Mesenchymal stem cell (in vitro differentiated cells and primary cell): ENCODE data around the gene EVL.
"Not testable (repeated sequence)": the region's sequence is repeated elsewhere in the genome, so short reads cannot be mapped to it uniquely, and the experiment has no call there.

Experiments used
- DNase-seq: peaks from one replicate; pipeline ENCODE4 v3.0.0-alpha.2; 2013
- H2AFZ ChIP-seq: one replicate; pipeline ENCODE4 v1.6.1; 2013; ENCODE audit warnings: low read depth, mild to moderate bottlenecking, control low read depth, inconsistent platforms, low read length, moderate library complexity
- H2AK5ac ChIP-seq: 2 replicates; pipeline ENCODE4 v1.6.1; 2013; ENCODE audit warnings: low read length, moderate library complexity, mild to moderate bottlenecking, inconsistent platforms; ENCODE audit not compliant: severe bottlenecking
- H2BK120ac ChIP-seq: one replicate; pipeline ENCODE4 v1.6.1; 2013; ENCODE audit warnings: low read depth, mild to moderate bottlenecking, inconsistent platforms, low read length, moderate library complexity
- H2BK12ac ChIP-seq, 2 experiments: one replicate each; pipeline ENCODE4 v1.6.1; 2013; ENCODE audit warnings: inconsistent platforms in 2 of 2, low read length in 2 of 2, mild to moderate bottlenecking in 2 of 2, moderate library complexity in 2 of 2, control low read depth in 1 of 2
- H2BK15ac ChIP-seq: one replicate; pipeline ENCODE4 v1.6.1; 2013; ENCODE audit warnings: mild to moderate bottlenecking, low read depth, inconsistent platforms; ENCODE audit not compliant: poor library complexity, severe bottlenecking
- H2BK5ac ChIP-seq: 2 replicates; pipeline ENCODE4 v1.6.1; 2013; ENCODE audit warnings: low read depth, mild to moderate bottlenecking, low read length, control low read depth, inconsistent platforms; ENCODE audit not compliant: poor library complexity, severe bottlenecking
- H3K14ac ChIP-seq, 2 experiments: one replicate each; pipeline ENCODE4 v1.6.1; 2013; ENCODE audit warnings: inconsistent platforms in 2 of 2, low read length in 2 of 2, control low read depth in 1 of 2, mild to moderate bottlenecking in 1 of 2, moderate library complexity in 1 of 2
- H3K18ac ChIP-seq, 2 experiments: one replicate each; pipeline ENCODE4 v1.6.1; 2013; ENCODE audit warnings: inconsistent platforms in 2 of 2, low read length in 2 of 2, control low read depth in 1 of 2, low read depth in 1 of 2, mild to moderate bottlenecking in 1 of 2
- H3K23ac ChIP-seq, 2 experiments: one replicate each; pipeline ENCODE4 v1.6.1; 2013; ENCODE audit warnings: inconsistent platforms in 2 of 2, low read length in 2 of 2, mild to moderate bottlenecking in 2 of 2, moderate library complexity in 2 of 2, control low read depth in 1 of 2
- H3K27ac ChIP-seq: 2 replicates; pipeline ENCODE4 v1.5.1; 2013; ENCODE audit warnings: mild to moderate bottlenecking, moderate library complexity, low read length, control low read depth, inconsistent platforms; ENCODE audit not compliant: poor library complexity, severe bottlenecking
- H3K27me3 ChIP-seq, 2 experiments: 2 replicates each; pipeline versions ENCODE4 v1.6.1 to v1.7.0; 2013; ENCODE audit warnings: low read length in 2 of 2, mild to moderate bottlenecking in 2 of 2, moderate library complexity in 2 of 2, control low read depth in 1 of 2, inconsistent platforms in 1 of 2; ENCODE audit not compliant: control insufficient read depth in 1 of 2, insufficient read depth in 1 of 2
- H3K36me3 ChIP-seq, 2 experiments: 2 replicates each; pipeline versions ENCODE4 v1.6.1 to v1.7.0; 2013; ENCODE audit warnings: low read length in 2 of 2, control low read depth in 1 of 2, inconsistent platforms in 1 of 2, low read depth in 1 of 2, mild to moderate bottlenecking in 1 of 2; ENCODE audit not compliant: insufficient read depth in 2 of 2, control insufficient read depth in 1 of 2
- H3K4ac ChIP-seq, 2 experiments: one replicate each; pipeline ENCODE4 v1.6.1; 2013; ENCODE audit warnings: inconsistent platforms in 2 of 2, low read length in 2 of 2, mild to moderate bottlenecking in 2 of 2, moderate library complexity in 2 of 2, control low read depth in 1 of 2, low read depth in 1 of 2
- H3K4me1 ChIP-seq: 2 replicates; pipeline ENCODE4 v1.6.1; 2013; ENCODE audit warnings: low read depth, low read length, control low read depth; ENCODE audit not compliant: control insufficient read depth, insufficient read depth
- H3K4me2 ChIP-seq: 2 replicates; pipeline ENCODE4 v1.6.1; 2013; ENCODE audit warnings: low read length, mild to moderate bottlenecking, inconsistent platforms; ENCODE audit not compliant: poor library complexity, severe bottlenecking
- H3K4me3 ChIP-seq, 2 experiments: 2 replicates each; pipeline versions ENCODE4 v1.5.1 to v1.7.0; 2013; ENCODE audit warnings: low read length in 2 of 2, mild to moderate bottlenecking in 2 of 2, control low read depth in 1 of 2, low read depth in 1 of 2; ENCODE audit not compliant: insufficient read depth in 1 of 2
- H3K79me1 ChIP-seq: replicated peaks from 2 replicates; pipeline ENCODE4 v1.6.1; 2013; ENCODE audit warnings: mild to moderate bottlenecking, control low read depth, low read length, inconsistent platforms; ENCODE audit not compliant: poor library complexity, severe bottlenecking
- H3K9ac ChIP-seq: 2 replicates; pipeline ENCODE4 v1.7.0; 2013; ENCODE audit warnings: mild to moderate bottlenecking, low read length, moderate library complexity
- H3K9me3 ChIP-seq: 2 replicates; pipeline ENCODE4 v1.7.0; 2013; ENCODE audit warnings: mild to moderate bottlenecking, low read length; ENCODE audit not compliant: control insufficient read depth
- H4K8ac ChIP-seq: one replicate; pipeline ENCODE4 v1.6.1; 2013; ENCODE audit warnings: inconsistent platforms, mild to moderate bottlenecking, low read length, moderate library complexity
- H4K91ac ChIP-seq: one replicate; pipeline ENCODE4 v1.6.1; 2013; ENCODE audit warnings: mild to moderate bottlenecking, low read length, inconsistent platforms
- WGBS: methylation state at CpG from one replicate; pipeline ENCODE4 v1.1.7; 2013; ENCODE audit warnings: mixed read lengths; 5-methylcytosine and 5-hydroxymethylcytosine counted together

The EVL gene

DNA sequence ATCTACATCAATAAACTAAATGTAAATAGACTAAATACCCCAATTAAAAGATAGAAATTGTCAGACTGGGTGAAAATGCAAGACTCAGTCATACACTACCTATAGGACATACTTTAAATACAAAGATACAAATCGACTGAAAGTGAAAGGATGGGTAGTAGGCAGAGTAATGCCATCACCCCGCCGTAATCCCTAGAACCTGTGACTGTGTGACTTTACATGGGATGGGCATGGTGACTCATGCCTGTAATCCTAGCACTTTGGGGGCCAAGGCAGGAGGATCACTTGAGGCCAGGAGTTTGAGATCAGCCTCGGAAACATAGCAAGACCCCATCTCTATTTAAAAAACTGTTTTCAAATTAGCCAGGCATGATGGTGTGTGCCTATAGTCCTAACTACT is 2.6 kb upstream of the EVL start:
- no peak overlapping the region for H4K91ac ChIP-seq
- H2BK120ac ChIP-seq: no peak overlapping the region
- no peak overlapping the region for H3K18ac ChIP-seq
- no peak overlapping the region for H3K9ac ChIP-seq
- no peak overlapping the region for H3K14ac ChIP-seq
- no peak overlapping the region for H2AK5ac ChIP-seq
- no peak overlapping the region for H3K4me3 ChIP-seq
- H2BK15ac ChIP-seq: no peak overlapping the region
- no peak overlapping the region for H2BK12ac ChIP-seq
- H3K9me3 ChIP-seq: no peaks in the 10 kb centered on the region
- H3K27me3 ChIP-seq: no peaks in the 10 kb centered on the region
- DNase-seq: no peak
- H3K4me2 ChIP-seq: no peak overlapping the region
- H4K8ac ChIP-seq: no peak overlapping the region
- no peaks in the 10 kb centered on the region for H3K36me3 ChIP-seq
- H2AFZ ChIP-seq: no peak overlapping the region
- no peak overlapping the region for H3K27ac ChIP-seq
- H3K23ac ChIP-seq: no peak overlapping the region
- H3K4me1 ChIP-seq: peaks cover 2% of the 10 kb centered on the region
- peaks cover 31% of the 10 kb centered on the region for H3K79me1 ChIP-seq
- no peak overlapping the region for H3K4ac ChIP-seq
- H2BK5ac ChIP-seq: no peak overlapping the region
- 91% methylated on average over 4 of the region's 4 CpGs for WGBS

DNA sequence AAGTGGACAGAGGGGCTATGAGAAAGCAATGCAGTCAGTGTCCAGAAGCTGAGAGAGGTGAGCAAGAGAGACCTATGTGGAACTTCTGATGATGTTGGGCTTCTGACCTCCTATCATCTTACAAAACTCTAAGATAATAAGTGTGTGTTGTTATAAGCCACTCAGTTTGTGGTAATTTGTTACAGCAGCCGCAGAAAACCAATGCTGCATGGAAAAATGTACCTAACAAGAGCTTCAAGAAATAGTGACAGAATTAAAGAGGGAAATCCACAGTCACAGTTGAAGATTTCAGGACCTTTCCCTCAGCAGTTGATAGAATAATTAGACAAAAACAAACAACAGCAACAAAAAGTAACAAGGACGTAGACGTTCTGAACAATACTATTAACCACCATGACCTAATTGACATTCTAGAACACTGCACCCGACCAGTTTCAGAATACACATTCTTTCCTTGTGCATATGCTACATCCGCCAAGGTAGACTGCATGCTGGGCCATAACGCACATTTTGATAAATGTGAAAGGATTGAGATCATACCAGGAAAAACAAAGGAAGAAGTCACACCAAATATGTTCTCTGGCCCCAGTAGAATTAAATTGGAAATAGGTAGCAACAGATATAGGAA is 1.8 kb upstream of the EVL start:
- Histone ChIP-seq H3K4ac (no peak overlapping the region), H2AFZ (no peak overlapping the region), H3K4me3 (no peak overlapping the region), H3K27ac (no peak overlapping the region), H2AK5ac (no peak overlapping the region), H2BK12ac (no peak overlapping the region), H4K8ac (no peak overlapping the region), H2BK15ac (no peak overlapping the region), H3K23ac (no peak overlapping the region), H3K36me3 (no peaks in the 10 kb centered on the region), H3K4me2 (no peak overlapping the region), H2BK5ac (no peak overlapping the region), H4K91ac (no peak overlapping the region), H3K14ac (no peak overlapping the region), H3K9me3 (no peaks in the 10 kb centered on the region), H3K79me1 (peaks cover 39% of the 10 kb centered on the region), H3K27me3 (no peaks in the 10 kb centered on the region), H3K18ac (no peak overlapping the region), H3K9ac (no peak overlapping the region), H2BK120ac (no peak overlapping the region), H3K4me1 (peaks cover 3% of the 10 kb centered on the region)
- 91% methylated on average over 3 of the region's 6 CpGs for WGBS
- DNase-seq: no peak

DNA sequence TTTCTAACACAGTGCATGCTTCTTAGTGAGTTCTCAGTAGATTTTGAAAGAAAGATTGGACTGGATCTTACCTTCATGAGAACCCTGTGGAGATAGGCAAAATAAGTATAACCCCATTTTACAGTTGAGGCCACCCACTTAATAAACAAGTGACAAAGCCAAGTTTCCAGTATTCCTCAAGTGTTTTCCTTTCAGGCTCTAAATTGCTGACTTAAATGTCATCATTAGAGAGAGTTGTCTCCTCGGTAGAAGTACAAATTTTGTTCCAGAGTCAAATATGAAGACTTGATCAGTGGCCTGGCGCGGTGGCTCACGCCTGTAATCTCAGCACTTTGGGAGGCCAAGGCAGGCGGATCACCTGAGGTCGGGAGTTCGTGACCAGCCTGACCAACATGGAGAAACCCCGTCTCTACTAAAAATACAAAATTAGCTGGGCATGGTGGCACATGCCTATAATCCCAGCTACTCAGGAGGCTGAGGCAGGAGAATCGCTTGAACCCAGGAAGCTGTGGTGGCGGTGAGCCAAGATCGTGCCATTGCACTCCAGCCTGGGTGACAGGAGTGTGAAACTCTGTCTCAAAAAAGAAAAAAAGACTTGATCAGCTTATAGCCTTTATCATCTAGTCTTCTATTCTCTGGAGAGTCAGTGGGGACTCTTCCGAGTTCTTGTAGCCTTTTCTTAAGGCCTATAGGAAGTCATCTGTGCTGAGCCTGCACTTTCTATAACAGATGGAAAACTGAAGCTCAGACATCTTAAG is 708 bp upstream of the EVL start:
- not testable (repeated sequence) for H2BK12ac ChIP-seq, H2BK15ac ChIP-seq, H3K18ac ChIP-seq, H3K9ac ChIP-seq, H2BK5ac ChIP-seq, H3K4me3 ChIP-seq, H3K9me3 ChIP-seq, H2BK120ac ChIP-seq, H2AFZ ChIP-seq, H2AK5ac ChIP-seq, H3K23ac ChIP-seq, DNase-seq, H4K91ac ChIP-seq, H3K4me2 ChIP-seq, H3K4ac ChIP-seq, H4K8ac ChIP-seq, H3K14ac ChIP-seq, H3K4me1 ChIP-seq, H3K27me3 ChIP-seq, H3K36me3 ChIP-seq, H3K27ac ChIP-seq
- H3K79me1 ChIP-seq: peaks cover 40% of the 10 kb centered on the region
- WGBS: 92% methylated on average over 8 of the region's 12 CpGs

DNA sequence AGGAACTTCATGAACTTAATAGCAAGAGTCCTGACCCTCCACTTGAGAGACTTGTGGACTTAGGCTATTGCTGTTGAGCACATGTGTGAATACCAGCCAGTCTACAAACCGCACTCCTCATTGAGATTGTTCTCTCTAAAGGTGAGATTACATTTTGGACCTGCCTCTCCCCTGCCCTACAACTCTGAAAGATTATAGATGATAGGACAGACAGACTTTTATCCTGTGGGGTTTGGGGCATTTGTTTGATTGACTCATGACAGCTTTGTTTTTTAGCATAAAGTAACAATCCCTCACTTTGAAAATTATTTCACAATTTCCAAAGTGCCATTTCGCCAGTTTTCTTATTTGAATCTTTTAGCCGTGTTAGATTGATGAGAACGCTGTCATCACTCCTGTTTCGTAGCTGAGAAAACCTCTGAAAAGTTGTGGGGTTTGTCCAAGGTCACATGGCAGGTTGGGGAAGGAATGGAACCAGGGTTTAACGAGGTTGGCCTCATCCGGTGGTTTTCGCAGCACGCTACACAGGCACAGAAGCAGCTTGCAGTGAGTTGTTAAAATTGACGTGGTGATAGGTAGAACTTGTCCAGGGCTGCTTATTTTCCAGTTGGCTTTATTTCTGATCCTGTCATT is 836 bp downstream of the EVL start:
- H3K4me1 ChIP-seq: peaks cover 6% of the 10 kb centered on the region
- H3K27me3 ChIP-seq: no peaks in the 10 kb centered on the region
- H3K27ac ChIP-seq: no peak overlapping the region
- no peak overlapping the region for H3K23ac ChIP-seq
- H3K36me3 ChIP-seq: no peaks in the 10 kb centered on the region
- no peaks in the 10 kb centered on the region for H3K9me3 ChIP-seq
- no peak overlapping the region for H3K9ac ChIP-seq
- H2AFZ ChIP-seq: no peak overlapping the region
- no peak overlapping the region for H2BK12ac ChIP-seq
- no peak overlapping the region for H2AK5ac ChIP-seq
- no peak for DNase-seq
- no peak overlapping the region for H3K4me2 ChIP-seq
- H4K8ac ChIP-seq: no peak overlapping the region
- no peak overlapping the region for H2BK5ac ChIP-seq
- H3K4ac ChIP-seq: no peak overlapping the region
- peaks cover 48% of the 10 kb centered on the region for H3K79me1 ChIP-seq
- no peak overlapping the region for H4K91ac ChIP-seq
- no peak overlapping the region for H3K4me3 ChIP-seq
- no peak overlapping the region for H2BK15ac ChIP-seq
- H2BK120ac ChIP-seq: no peak overlapping the region
- H3K18ac ChIP-seq: no peak overlapping the region
- WGBS: 91% methylated on average over 9 of the region's 10 CpGs
- no peak overlapping the region for H3K14ac ChIP-seq
